HEK293 (cell line): ENCODE measurements around the gene WDR82.
A peak's percentile ranks its signal among the peaks of the same experiment; 100 is the strongest.

ENCODE experiments used
- CTCF ChIA-PET: fragments of 350-600 bp; formaldehyde crosslinking; extraction: SDS; loops from one replicate; lab custom pipeline; 2021; ENCODE audit warnings: antibody characterized with exemption; lab: Yijun Ruan, JAX
- POLR2A ChIA-PET: fragments of 300-600 bp; formaldehyde crosslinking; extraction: SDS; loops from one replicate; lab custom pipeline; 2020; ENCODE audit warnings: antibody characterized with exemption, inconsistent platforms; lab: Yijun Ruan, JAX
- H3K27ac ChIP-seq: fragments of 200-500 bp; sonication (Bioruptor generic); 2 replicates; pipeline ENCODE4 v1.5.1; 2014; ENCODE audit warnings: low read depth, low read length, control low read depth, inconsistent platforms; ENCODE audit errors: extremely low read depth
- H3K36me3 ChIP-seq, 2 experiments: fragments of 200-500 bp in 1 of 2; sonication (Bioruptor generic) in 1 of 2; 1 replicate in 1 of 2; 2 replicates in 1 of 2; pipeline ENCODE4 v1.5.1; 2014 to 2017; ENCODE audit warnings: inconsistent platforms in 2 of 2, low read length in 2 of 2; ENCODE audit not compliant: control insufficient read depth in 2 of 2, insufficient read depth in 1 of 2
- H3K4me1 ChIP-seq: fragments of 200-500 bp; sonication (Bioruptor generic); 2 replicates; pipeline ENCODE4 v1.5.1; 2014; ENCODE audit warnings: mild to moderate bottlenecking, low read length, inconsistent platforms; ENCODE audit not compliant: control insufficient read depth, insufficient read depth
- H3K4me3 ChIP-seq: 2 replicates; pipeline ENCODE4 v1.5.1; 2011; ENCODE audit warnings: low read depth, mild to moderate bottlenecking, control low read depth, low read length, moderate library complexity
- H3K9me3 ChIP-seq: fragments of 200-500 bp; sonication (Bioruptor generic); 2 replicates; pipeline ENCODE4 v1.5.1; 2014; ENCODE audit warnings: low read depth, low read length, inconsistent platforms; ENCODE audit not compliant: control insufficient read depth, insufficient read depth
- EGR2 ChIP-seq: fragments of 450-650 bp; formaldehyde crosslinking; IDR thresholded peaks from 2 replicates; pipeline ENCODE4 v1.5.1; 2016; ENCODE audit warnings: low read depth, missing biosample characterization, missing genetic modification characterization
- FEZF1 ChIP-seq: fragments of 450-650 bp; formaldehyde crosslinking; IDR thresholded peaks from 2 replicates; pipeline ENCODE4 v1.5.1; 2016; ENCODE audit warnings: missing biosample characterization, missing genetic modification characterization
- GLIS1 ChIP-seq: fragments of 450-650 bp; formaldehyde crosslinking; IDR thresholded peaks from 2 replicates; pipeline ENCODE4 v1.5.1; 2016; ENCODE audit warnings: missing biosample characterization, missing genetic modification characterization
- KLF9 ChIP-seq: fragments of 450-650 bp; formaldehyde crosslinking; IDR thresholded peaks from 2 replicates; pipeline ENCODE4 v1.5.1; 2016; ENCODE audit warnings: missing biosample characterization, missing genetic modification characterization, low read depth
- OSR2 ChIP-seq: fragments of 450-650 bp; formaldehyde crosslinking; IDR thresholded peaks from 2 replicates; pipeline ENCODE4 v1.5.1; 2016; ENCODE audit warnings: missing biosample characterization, missing genetic modification characterization
- PRDM1 ChIP-seq: fragments of 450-650 bp; formaldehyde crosslinking; IDR thresholded peaks from 2 replicates; pipeline ENCODE4; 2016; ENCODE audit warnings: missing biosample characterization, missing genetic modification characterization
- REPIN1 ChIP-seq: fragments of 450-650 bp; formaldehyde crosslinking; IDR thresholded peaks from 2 replicates; pipeline ENCODE4 v1.5.1; 2017; ENCODE audit warnings: missing biosample characterization, missing genetic modification characterization, low read depth
- SCRT2 ChIP-seq: fragments of 450-650 bp; formaldehyde crosslinking; IDR thresholded peaks from 2 replicates; pipeline ENCODE4 v1.5.1; 2016; ENCODE audit warnings: missing biosample characterization, missing genetic modification characterization
- TRIM28 ChIP-seq: IDR thresholded peaks from 2 replicates; pipeline ENCODE4 v1.6.1; 2011; ENCODE audit warnings: low read length, control low read depth, borderline replicate concordance
- ZBTB48 ChIP-seq: fragments of 450-650 bp; formaldehyde crosslinking; IDR thresholded peaks from 2 replicates; pipeline ENCODE4 v1.5.1; 2016; ENCODE audit warnings: missing biosample characterization, missing genetic modification characterization
- ZFHX2 ChIP-seq: fragments of 450-650 bp; formaldehyde crosslinking; conservative IDR thresholded peaks from 2 replicates; pipeline ENCODE4 v1.5.1; 2016; ENCODE audit warnings: missing biosample characterization, missing genetic modification characterization
- ZFP3 ChIP-seq: fragments of 450-650 bp; formaldehyde crosslinking; IDR thresholded peaks from 2 replicates; pipeline ENCODE4 v1.5.1; 2016; ENCODE audit warnings: low read depth, missing biosample characterization, missing genetic modification characterization
- ZNF211 ChIP-seq: fragments of 450-650 bp; formaldehyde crosslinking; IDR thresholded peaks from 2 replicates; pipeline ENCODE4 v1.5.1; 2016; ENCODE audit warnings: low read depth, missing biosample characterization, missing genetic modification characterization
- ZNF221 ChIP-seq: fragments of 450-650 bp; formaldehyde crosslinking; IDR thresholded peaks from 2 replicates; pipeline ENCODE4 v1.5.1; 2017; ENCODE audit warnings: missing biosample characterization, missing genetic modification characterization, borderline replicate concordance
- ZNF423 ChIP-seq: fragments of 450-650 bp; formaldehyde crosslinking; IDR thresholded peaks from 2 replicates; pipeline ENCODE4 v1.5.1; 2016; ENCODE audit warnings: missing biosample characterization, missing genetic modification characterization
- ZNF501 ChIP-seq: fragments of 450-650 bp; formaldehyde crosslinking; IDR thresholded peaks from 2 replicates; pipeline ENCODE4 v1.5.1; 2016; ENCODE audit warnings: missing biosample characterization, missing genetic modification characterization
- ZNF530 ChIP-seq: fragments of 450-650 bp; formaldehyde crosslinking; IDR thresholded peaks from 2 replicates; pipeline ENCODE4 v1.5.1; 2016; ENCODE audit warnings: low read depth, missing biosample characterization, missing genetic modification characterization
- ZNF549 ChIP-seq: fragments of 450-650 bp; IDR thresholded peaks from 2 replicates; pipeline ENCODE4 v1.5.1; 2018; ENCODE audit warnings: missing biosample characterization, missing genetic modification characterization, mild to moderate bottlenecking, inconsistent platforms, moderate library complexity
- ZNF660 ChIP-seq: fragments of 450-650 bp; IDR thresholded peaks from 2 replicates; pipeline ENCODE4 v1.5.1; 2018; ENCODE audit warnings: missing biosample characterization, mild to moderate bottlenecking, missing genetic modification characterization
- ZNF670 ChIP-seq: fragments of 450-650 bp; formaldehyde crosslinking; IDR thresholded peaks from 2 replicates; pipeline ENCODE4 v1.5.1; 2016; ENCODE audit warnings: missing biosample characterization, missing genetic modification characterization, low read depth
- ZNF747 ChIP-seq: fragments of 450-650 bp; formaldehyde crosslinking; IDR thresholded peaks from 2 replicates; pipeline ENCODE4 v1.5.1; 2016; ENCODE audit warnings: missing biosample characterization, missing genetic modification characterization
- ZNF776 ChIP-seq: fragments of 450-650 bp; formaldehyde crosslinking; IDR thresholded peaks from 2 replicates; pipeline ENCODE4 v1.5.0; 2017; ENCODE audit warnings: missing biosample characterization, missing genetic modification characterization, borderline replicate concordance
- ZNF837 ChIP-seq: fragments of 450-650 bp; formaldehyde crosslinking; IDR thresholded peaks from 2 replicates; pipeline ENCODE4 v1.5.1; 2016; ENCODE audit warnings: missing biosample characterization, missing genetic modification characterization
- TF ChIP-seq, protein P1 (sequence below): fragments of 450-650 bp; formaldehyde crosslinking; IDR thresholded peaks from 2 replicates; pipeline ENCODE4 v1.5.1; 2016; ENCODE audit warnings: missing biosample characterization, missing genetic modification characterization
- TF ChIP-seq, protein P2 (sequence below): fragments of 450-650 bp; formaldehyde crosslinking; IDR thresholded peaks from 2 replicates; pipeline ENCODE4 v1.5.1; 2017; ENCODE audit warnings: missing biosample characterization, missing genetic modification characterization
- TF ChIP-seq, protein P3 (sequence below): fragments of 450-650 bp; formaldehyde crosslinking; IDR thresholded peaks from 2 replicates; pipeline ENCODE4 v1.5.1; 2016; ENCODE audit warnings: missing biosample characterization, missing genetic modification characterization

The WDR82 gene

DNA sequence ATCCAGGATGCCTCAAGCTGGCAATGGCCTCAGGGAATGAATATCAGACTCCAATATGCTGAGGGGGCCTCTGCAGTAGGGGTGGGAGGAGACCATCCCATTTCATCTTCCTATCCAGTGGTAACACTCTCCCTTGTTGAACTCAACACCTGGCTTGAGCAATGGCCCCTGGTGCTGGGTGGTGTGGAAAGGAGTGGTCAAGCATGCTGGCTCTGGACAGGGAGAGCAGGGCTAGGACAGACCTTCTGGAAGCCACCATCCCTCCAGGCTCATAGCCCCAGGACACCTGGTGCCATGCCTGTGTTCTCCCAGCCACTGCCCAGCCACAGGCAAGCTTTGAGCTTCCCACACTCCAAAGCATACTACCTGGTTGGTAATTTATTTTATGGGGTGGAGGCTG is 47.2 kb upstream of the WDR82 start:
- Histone ChIP-seq H3K4me3 (no peak overlapping the region), H3K4me1 (no peaks in the 10 kb centered on the region), H3K9me3 (no peaks in the 10 kb centered on the region), H3K27ac (no peak overlapping the region), H3K36me3 (no peaks in the 10 kb centered on the region)
- TF ChIP-seq ZBTB48 (tag by site-specific recombination): no peak
- TF ChIP-seq ZNF837 (tag by site-specific recombination): no peak
- no peak for TF ChIP-seq ZNF776 (tag by site-specific recombination)
- no peak for TF ChIP-seq EGR2 (tag by site-specific recombination)
- no peak for TF ChIP-seq REPIN1
- no peak for TF ChIP-seq KLF9
- TF ChIP-seq ZNF423 (tag by site-specific recombination): no peak
- TF ChIP-seq, protein P1, sequence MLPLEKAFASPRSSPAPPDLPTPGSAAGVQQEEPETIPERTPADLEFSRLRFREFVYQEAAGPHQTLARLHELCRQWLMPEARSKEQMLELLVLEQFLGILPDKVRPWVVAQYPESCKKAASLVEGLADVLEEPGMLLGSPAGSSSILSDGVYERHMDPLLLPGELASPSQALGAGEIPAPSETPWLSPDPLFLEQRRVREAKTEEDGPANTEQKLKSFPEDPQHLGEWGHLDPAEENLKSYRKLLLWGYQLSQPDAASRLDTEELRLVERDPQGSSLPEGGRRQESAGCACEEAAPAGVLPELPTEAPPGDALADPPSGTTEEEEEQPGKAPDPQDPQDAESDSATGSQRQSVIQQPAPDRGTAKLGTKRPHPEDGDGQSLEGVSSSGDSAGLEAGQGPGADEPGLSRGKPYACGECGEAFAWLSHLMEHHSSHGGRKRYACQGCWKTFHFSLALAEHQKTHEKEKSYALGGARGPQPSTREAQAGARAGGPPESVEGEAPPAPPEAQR (tag by site-specific recombination): no peak
- TF ChIP-seq ZNF549 (tag by site-specific recombination): no peak
- TF ChIP-seq PRDM1 (tag by site-specific recombination): no peak
- no peak for TF ChIP-seq ZNF211 (tag by site-specific recombination)
- no peak for TF ChIP-seq ZFP3 (tag by site-specific recombination)
- TF ChIP-seq TRIM28: no peak
- no peak for TF ChIP-seq ZNF501 (tag by site-specific recombination)
- no peak for TF ChIP-seq SCRT2
- TF ChIP-seq OSR2 (tag by site-specific recombination): no peak
- TF ChIP-seq ZNF670 (tag by site-specific recombination): no peak
- no peak for TF ChIP-seq ZNF747
- TF ChIP-seq, protein P2, sequence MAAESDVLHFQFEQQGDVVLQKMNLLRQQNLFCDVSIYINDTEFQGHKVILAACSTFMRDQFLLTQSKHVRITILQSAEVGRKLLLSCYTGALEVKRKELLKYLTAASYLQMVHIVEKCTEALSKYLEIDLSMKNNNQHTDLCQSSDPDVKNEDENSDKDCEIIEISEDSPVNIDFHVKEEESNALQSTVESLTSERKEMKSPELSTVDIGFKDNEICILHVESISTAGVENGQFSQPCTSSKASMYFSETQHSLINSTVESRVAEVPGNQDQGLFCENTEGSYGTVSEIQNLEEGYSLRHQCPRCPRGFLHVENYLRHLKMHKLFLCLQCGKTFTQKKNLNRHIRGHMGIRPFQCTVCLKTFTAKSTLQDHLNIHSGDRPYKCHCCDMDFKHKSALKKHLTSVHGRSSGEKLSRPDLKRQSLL (tag by site-specific recombination): no peak
- CTCF ChIA-PET: no interaction called here
- POLR2A ChIA-PET: no interaction called here

DNA sequence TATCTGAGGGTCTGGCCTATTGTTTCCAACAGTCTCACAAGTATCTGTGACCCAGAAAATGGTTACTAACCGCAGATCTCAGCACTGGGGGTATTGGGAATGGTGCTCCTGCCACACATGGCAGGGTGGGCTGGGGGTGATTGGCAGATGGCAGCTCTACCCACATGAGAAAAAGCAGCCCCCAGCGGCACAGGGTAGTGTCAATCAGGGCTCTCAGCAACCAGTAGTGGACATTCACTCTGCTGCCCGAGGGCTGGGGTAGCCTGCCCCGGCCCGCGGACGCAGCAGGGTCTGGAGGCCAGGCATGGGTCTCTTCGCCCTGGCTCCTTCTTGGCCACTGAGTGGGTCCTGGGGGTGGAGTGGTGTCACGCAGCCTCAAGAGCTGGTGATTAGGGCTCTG is 46.2 kb upstream of the WDR82 start:
- CTCF ChIA-PET: no interaction called here
- Histone ChIP-seq H3K4me3 (no peak overlapping the region), H3K4me1 (no peaks in the 10 kb centered on the region), H3K36me3 (no peaks in the 10 kb centered on the region), H3K27ac (no peak overlapping the region), H3K9me3 (no peaks in the 10 kb centered on the region)
- POLR2A ChIA-PET: no interaction called here
- TF ChIP-seq FEZF1 (tag by site-specific recombination): no peak
- no peak for TF ChIP-seq ZNF221 (tag by site-specific recombination)
- no peak for TF ChIP-seq ZNF530 (tag by site-specific recombination)

DNA sequence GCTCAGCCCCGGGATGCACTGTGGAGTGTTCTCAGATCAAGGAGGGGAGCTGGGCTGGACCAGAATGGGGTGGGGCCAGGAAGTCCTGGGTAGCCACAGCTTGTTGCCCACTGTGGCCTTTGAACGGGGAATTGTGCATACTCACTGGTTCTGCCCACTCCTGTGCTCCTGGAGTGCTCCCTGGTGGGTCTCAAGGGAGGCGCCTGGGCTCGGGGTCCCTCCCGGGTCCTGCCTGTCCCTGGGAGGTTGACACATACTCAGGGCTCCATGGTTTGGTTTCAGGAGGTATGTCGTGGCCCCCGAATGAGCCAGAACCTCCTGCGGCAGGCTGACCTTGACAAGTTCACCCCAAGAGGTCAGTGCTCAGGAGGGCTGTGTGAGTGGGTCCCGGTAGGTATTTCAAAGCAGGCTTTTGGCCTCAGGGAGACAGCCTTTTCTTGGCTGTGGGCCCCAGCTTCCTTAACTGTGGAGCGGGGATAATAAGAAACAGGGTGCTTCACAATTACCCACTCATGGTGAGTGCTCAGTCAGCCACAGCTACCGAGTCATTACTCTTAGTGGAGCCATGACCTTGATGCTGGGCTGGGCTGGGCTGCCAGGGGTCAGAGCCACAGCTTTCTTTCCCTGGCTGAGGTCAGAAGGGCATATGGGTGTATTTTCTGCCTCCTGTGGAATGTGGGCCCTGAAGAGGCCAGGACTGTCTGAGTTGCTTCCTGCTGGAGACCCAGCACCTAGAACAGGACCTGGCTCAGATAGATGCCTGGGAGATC is 45.3 kb upstream of the WDR82 start:
- Histone ChIP-seq H3K9me3 (no peaks in the 10 kb centered on the region), H3K27ac (no peak overlapping the region), H3K4me1 (no peaks in the 10 kb centered on the region), H3K36me3 (no peaks in the 10 kb centered on the region), H3K4me3 (no peak overlapping the region)
- ChIA-PET POLR2A (no interaction called here), CTCF (interaction anchor here (0.6 to 0.7 kb wide), 2 partner anchors 14 to 319 kb away, joined by 3 read pairs; no protein-coding TSS in a partner anchor)
- TF ChIP-seq ZFHX2 (tag by site-specific recombination) (no peak), GLIS1 (tag by site-specific recombination) (peak; percentile 78), ZNF660 (tag by site-specific recombination) (no peak)
- TF ChIP-seq, protein P3, sequence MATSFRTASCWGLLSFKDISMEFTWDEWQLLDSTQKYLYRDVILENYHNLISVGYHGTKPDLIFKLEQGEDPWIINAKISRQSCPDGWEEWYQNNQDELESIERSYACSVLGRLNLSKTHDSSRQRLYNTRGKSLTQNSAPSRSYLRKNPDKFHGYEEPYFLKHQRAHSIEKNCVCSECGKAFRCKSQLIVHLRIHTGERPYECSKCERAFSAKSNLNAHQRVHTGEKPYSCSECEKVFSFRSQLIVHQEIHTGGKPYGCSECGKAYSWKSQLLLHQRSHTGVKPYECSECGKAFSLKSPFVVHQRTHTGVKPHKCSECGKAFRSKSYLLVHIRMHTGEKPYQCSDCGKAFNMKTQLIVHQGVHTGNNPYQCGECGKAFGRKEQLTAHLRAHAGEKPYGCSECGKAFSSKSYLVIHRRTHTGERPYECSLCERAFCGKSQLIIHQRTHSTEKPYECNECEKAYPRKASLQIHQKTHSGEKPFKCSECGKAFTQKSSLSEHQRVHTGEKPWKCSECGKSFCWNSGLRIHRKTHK: no peak
